GM12891 (cell line): ENCODE data around the gene SLC6A11.

Experiments used
- DNase-seq: peaks from one replicate; pipeline ENCODE4 v3.0.0; 2011; ENCODE audit warnings: low spot score; ENCODE audit not compliant: insufficient read length
- FAIRE-seq: peaks from 2 replicates; lab custom pipeline; 2011; peaks lifted over from hg19 to GRCh38; lab: Jason Lieb, UNC
- PAX5 ChIP-seq: IDR thresholded peaks from 2 replicates; pipeline ENCODE4 v1.6.1; 2011; ENCODE audit warnings: low read length, moderate library complexity, mild to moderate bottlenecking; ENCODE audit not compliant: insufficient read depth, severe bottlenecking
- POLR2A ChIP-seq: IDR thresholded peaks from 2 replicates; pipeline ENCODE4 v1.6.1; 2011; ENCODE audit warnings: low read depth, low read length, control low read depth
- POLR2AphosphoS5 ChIP-seq: IDR thresholded peaks from 2 replicates; pipeline ENCODE4 v1.6.1; 2011; ENCODE audit warnings: low read depth, low read length, control low read depth
- POU2F2 ChIP-seq: IDR thresholded peaks from 2 replicates; pipeline ENCODE4 v1.6.1; 2011; ENCODE audit warnings: low read depth, mild to moderate bottlenecking, control low read depth, low read length, moderate library complexity
- SPI1 ChIP-seq: IDR thresholded peaks from 2 replicates; pipeline ENCODE4 v1.6.1; 2011; ENCODE audit warnings: low read depth, low read length, control low read depth
- TAF1 ChIP-seq: IDR thresholded peaks from 2 replicates; pipeline ENCODE4 v1.6.1; 2011; ENCODE audit warnings: low read depth, low read length, control low read depth

SLC6A11 gene

DNA sequence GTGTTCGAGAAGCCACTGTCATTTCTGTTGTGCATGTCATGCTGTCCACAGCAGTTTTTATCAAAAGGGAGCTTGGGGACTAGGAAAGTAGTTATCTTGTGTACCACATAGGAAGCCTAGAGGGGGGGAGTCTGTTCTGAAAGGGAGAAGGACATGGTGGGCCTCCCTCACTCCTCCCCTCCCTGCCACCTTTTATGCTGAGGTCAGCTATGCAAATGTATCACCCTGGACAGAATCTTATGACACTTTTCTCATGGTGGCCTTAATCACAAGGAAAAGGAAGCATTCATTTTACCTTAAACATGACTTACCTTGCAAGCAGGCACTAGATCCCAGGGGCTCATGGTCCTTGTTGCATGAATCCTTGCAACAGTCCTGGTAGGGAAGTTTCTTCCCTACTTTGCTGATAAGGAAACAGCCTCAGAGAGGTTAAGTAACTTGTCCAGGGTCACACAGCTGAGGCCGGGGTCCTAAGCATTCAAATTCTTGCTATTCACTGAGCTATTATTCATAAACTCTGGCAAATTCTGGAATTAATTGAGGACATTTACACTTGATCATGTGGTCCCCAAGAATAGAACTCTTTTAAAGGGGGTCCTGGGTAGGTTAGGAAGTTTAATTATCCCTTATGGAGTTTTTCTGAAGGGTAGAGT is 95.4 kb downstream of the SLC6A11 start:
- TF ChIP-seq POLR2A (no peak), SPI1 (no peak), PAX5 (no peak), POLR2AphosphoS5 (no peak), TAF1 (no peak), POU2F2 (no peak)

DNA sequence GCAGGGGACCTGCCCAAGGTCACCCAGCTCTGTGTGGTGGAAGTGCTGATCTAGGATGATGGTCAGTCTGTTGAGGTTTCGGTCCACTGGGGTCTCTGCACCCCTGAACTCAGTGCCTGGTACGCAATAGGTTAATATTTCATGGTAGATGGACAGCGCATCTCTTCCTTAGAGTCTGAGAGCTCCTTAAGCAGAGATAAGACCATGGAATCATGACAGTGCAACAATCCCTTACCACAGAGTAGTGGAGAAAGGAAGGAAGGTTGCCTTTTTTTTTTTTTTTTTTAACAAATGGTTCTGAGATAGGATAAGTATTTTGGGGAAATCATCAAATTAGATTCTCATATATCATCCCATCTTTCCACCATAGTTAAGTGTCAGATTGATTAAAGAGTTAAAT is 96.8 kb downstream of the SLC6A11 start:
- DNase-seq (no peak), FAIRE-seq (no peak)
- TF ChIP-seq TAF1 = no peak
- no peak for TF ChIP-seq POU2F2
- TF ChIP-seq POLR2A = no peak
- no peak for TF ChIP-seq POLR2AphosphoS5
- TF ChIP-seq PAX5 = no peak
- TF ChIP-seq SPI1 = no peak

More for the DNA sequence above, 95.4 kb downstream of the SLC6A11 start:
- no peak for DNase-seq
- no peak for FAIRE-seq

DNA sequence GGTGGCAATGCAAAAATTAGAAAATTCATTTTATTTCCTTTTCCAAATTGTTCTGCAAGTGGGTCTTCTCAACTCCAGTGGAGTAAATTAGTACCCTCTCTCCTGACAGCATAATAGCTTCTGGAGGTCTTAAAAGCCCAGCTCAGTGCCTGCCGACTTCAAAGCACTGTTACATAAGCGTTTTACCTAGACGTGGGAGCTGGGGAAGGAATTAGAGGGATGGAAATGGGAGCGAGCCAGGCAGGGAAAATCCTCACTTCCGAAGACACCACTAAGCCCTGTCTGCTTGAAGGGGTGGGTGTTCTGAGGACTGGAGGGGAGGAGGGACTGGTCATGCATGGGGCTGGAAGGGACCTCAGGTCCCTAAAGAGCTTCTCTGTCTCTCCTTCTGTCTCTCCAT is 99.3 kb downstream of the SLC6A11 start:
- TF ChIP-seq POLR2A (no peak), POLR2AphosphoS5 (no peak), POU2F2 (no peak), SPI1 (no peak), TAF1 (no peak), PAX5 (no peak)
- FAIRE-seq = no peak

DNA sequence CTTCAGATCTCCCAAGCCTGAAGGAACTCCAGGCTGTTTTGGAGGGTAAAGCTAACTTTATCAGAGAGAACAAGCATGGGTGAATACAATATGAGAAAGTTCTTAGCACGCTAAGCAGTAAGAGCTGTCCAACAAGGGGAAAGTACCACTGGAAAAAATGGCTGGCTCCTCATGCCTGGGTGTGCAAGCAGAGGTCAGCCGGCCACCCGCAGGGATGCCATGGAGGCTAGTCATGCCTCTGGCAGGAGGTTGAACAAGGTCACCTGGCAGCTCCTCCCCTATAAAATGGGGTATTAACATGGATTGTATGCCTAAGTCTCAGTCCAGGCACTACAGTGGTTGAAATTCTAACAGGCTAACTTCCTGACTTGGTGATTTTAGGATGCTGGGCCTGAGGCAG is 101.1 kb downstream of the SLC6A11 start:
- FAIRE-seq (no peak), DNase-seq (no peak)
- TF ChIP-seq TAF1 (no peak), SPI1 (no peak), POU2F2 (no peak), POLR2A (no peak), PAX5 (no peak), POLR2AphosphoS5 (no peak)

More for the DNA sequence above, 99.3 kb downstream of the SLC6A11 start:
- no peak for DNase-seq

DNA sequence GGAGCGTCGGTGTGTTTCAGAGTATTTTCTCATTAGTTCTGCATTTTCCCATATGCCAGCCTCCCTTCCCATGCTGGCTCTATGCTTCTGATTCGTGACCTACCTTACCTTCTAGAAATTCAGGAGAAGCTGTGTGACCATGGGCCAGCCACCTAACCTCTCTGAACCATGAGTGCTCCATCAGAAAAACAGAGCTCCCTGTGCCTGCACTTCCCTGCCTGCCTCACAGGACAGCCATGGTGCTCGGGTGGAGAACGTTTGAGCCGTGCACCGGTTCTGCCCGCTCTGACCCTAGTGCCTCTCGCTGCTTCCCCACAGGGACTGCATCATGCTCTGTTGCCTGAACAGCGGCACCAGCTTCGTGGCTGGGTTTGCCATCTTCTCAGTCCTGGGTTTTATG is 102.0 kb downstream of the SLC6A11 start:
- FAIRE-seq = no peak
- TF ChIP-seq POLR2A (no peak), TAF1 (no peak), SPI1 (no peak), POU2F2 (no peak), POLR2AphosphoS5 (no peak), PAX5 (no peak)
- no peak for DNase-seq

DNA sequence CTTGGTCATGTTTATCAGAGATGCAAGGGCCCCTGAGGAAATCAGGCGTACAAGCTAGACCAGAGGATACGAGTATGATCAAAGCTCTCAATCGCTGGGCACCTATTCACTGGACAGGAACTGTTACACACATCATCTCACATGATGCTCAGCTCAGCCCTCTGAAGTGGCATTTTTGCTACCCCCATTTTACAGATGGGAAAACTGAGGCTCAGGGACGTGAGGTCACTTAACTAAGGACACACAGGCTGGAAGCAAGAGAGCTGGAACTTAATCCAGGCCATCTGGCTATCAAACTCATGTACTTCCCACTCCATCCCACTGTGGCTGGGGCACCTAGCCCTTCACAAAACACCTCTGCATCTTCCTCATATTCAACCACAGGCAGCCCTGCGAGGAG is 103.6 kb downstream of the SLC6A11 start:
- FAIRE-seq = no peak

DNA sequence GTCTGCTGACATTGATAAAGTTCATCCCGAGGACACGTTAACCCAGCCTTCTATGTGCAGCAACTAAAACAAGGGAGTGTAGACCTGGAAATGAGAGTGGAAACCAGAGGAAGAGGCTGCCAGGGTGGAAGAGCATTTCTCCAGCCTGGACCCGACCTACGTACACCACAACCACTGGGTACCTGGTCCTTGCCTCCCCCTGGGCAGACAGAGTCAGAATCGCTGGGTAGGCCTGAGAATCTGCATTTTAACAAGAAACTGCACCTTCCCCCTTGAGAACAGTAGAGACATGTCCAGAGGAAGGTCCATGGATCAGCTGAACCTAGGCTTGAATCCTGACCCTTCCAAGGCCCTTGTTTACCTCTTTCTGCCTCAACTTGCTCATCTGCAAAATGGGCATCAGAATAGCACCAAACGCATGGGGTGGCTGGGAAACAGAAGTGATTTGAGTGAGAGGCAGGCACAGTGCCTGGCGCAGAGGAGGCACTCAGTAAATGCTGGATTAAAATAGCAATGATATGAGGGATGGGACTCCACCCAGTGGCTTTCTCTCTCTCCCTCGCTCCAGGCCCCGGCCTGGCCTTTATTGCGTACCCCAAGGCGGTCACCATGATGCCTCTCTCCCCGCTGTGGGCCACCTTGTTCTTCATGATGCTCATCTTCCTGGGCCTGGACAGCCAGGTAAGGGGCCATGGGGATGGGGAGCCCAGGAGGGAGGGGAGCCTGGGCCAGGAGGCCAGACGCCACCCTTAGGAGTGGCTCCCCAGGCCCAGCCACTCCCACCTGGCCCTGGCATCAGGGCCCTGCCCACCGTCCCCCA is 109.6 kb downstream of the SLC6A11 start:
- FAIRE-seq (no peak), DNase-seq (no peak)
- TF ChIP-seq POLR2A = no peak
- no peak for TF ChIP-seq PAX5

More for the DNA sequence above, 103.6 kb downstream of the SLC6A11 start:
- no peak for DNase-seq
- no peak for TF ChIP-seq POLR2AphosphoS5
- no peak for TF ChIP-seq PAX5
- TF ChIP-seq POU2F2 = no peak
- TF ChIP-seq POLR2A = no peak
- no peak for TF ChIP-seq TAF1
- no peak for TF ChIP-seq SPI1

DNA sequence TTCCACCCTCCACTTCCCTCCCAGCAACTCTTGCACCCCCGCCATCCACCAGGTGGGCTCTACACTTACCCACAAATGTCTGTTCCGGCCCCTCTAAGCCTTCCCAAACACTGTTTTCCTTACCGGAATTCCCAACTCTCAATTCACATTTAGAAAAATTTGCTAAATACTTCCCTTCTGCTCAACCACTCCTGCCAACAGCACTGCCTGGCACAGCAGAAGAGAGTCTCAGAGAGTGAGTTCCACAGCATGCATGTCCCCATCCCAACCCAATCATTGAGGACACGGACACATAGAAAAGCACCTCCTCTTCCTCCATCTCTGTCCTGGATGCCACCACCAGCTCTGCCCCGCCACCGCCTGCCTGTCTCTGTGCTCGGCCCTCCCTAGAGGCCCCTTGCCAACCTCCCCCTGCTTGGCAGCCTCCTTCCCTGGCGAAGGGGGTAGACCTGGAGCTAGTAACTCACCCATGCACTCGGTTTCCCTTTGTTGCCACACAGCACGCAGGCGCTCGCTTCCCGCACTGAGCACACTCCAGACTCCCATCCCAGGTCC is 110.3 kb downstream of the SLC6A11 start:
- DNase-seq = no peak

DNA sequence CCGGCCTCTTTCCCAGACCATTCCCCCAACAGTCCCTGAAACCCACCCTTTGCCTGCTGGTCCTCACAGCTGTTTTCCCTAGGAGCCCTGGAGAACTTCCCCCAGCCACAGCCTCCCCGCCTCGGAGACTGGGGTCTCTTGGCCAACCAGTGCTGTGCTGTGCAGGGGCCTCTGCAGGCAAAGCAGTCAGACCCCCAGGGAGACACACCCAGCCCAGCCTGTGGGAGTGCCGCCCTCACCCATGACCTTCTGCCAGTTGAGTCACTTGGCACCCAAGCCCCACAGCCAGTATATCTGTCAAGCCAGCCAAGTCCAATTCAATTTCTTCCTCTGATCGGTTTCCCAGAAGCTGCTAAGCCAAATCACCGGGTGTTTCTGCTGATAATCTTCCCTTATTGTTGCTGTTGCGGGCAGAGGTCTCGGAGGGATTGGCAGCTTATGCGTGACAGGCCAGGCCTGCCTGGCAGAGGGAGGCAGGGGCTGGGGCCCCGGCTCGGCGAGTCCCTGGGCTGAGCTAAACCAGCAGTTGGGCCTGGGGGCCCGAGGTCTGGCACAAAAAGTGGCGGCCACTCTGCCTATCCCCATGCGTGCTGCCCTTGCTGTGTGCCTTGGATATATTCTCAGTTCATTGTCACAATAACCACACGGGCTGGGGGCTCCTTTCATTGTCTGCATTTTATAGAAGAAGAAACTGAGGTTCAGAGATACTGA is 110.9 kb downstream of the SLC6A11 start:
- DNase-seq = no peak
- TF ChIP-seq TAF1 = no peak
- no peak for TF ChIP-seq POLR2AphosphoS5
- TF ChIP-seq SPI1 = no peak
- no peak for TF ChIP-seq PAX5
- TF ChIP-seq POLR2A = no peak
- FAIRE-seq = no peak

More for the DNA sequence above, 110.3 kb downstream of the SLC6A11 start:
- no peak for TF ChIP-seq TAF1
- TF ChIP-seq SPI1 = no peak
- TF ChIP-seq POLR2A = no peak
- TF ChIP-seq POU2F2 = no peak
- no peak for TF ChIP-seq POLR2AphosphoS5
- no peak for TF ChIP-seq PAX5
- no peak for FAIRE-seq
